Measurements from ENCODE around the gene GOLGA6L22.
"Not testable (repeated sequence)": the region's sequence is repeated elsewhere in the genome, so short reads cannot be mapped to it uniquely, and the experiment has no call there.

GRCh38 chr15:22420340-22420739 is 38.4 kb upstream of the GOLGA6L22 start:
- not testable (repeated sequence) for TF ChIP-seq POLR2A, CTCF (IDR thresholded peaks at IDR 0.05)
